Stimulated activated CD4-positive, alpha-beta T cell treated with anti-CD3 and anti-CD28 coated beads, TNF-alpha, amount 100 ng/mL, for 4 hours (primary cell): ENCODE results near the gene CHST8.
"Not testable (repeated sequence)": the region's sequence is repeated elsewhere in the genome, so short reads cannot be mapped to it uniquely, and the experiment has no call there.

Experiments
- DNase-seq, 3 experiments: peaks; one replicate each; pipeline ENCODE4 v3.0.0-alpha.2; 2020; ENCODE audit warnings: low read depth in 3 of 3

The CHST8 gene, protein sequence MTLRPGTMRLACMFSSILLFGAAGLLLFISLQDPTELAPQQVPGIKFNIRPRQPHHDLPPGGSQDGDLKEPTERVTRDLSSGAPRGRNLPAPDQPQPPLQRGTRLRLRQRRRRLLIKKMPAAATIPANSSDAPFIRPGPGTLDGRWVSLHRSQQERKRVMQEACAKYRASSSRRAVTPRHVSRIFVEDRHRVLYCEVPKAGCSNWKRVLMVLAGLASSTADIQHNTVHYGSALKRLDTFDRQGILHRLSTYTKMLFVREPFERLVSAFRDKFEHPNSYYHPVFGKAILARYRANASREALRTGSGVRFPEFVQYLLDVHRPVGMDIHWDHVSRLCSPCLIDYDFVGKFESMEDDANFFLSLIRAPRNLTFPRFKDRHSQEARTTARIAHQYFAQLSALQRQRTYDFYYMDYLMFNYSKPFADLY

DNA sequence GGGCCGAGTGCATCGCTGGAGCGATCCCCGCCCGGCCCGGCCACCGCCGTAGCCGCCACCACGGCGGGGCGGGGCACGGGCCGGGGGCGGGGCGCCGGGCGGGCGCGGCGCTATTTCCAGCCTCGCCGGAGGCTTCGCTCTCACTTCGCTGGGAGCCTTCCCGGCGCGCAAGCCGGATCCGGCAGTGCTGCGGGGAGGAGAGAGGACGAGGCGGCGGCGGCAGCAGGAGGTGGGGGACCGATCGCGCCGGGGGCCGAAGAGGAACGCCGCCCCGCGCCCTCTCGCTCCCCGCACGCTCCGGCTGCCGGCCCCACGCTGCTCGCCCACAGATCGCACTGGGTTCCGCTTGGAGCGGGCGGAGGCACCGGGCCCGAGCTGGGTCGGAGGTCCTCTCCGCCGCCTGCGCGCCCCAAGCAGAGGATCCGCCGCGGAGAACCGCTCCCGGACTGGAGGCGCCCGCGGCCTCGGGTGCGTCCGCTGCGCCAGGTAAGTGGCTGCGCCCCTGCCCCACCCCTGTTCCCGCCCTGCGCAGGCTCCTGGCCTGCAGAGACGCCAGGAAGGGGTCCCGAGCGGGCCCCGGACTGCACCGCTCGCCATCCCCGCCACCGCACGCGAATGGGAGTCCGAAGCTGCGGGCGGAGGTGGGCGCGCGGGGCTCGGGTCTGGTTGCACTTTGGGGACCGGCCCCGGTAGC is at the start of gene CHST8:
Gene CHST8, plus strand, starts transcription at position 143 of the 694 bp plus-strand sequence. CDS start 67,309 bp downstream, outside the sequence.
- no peak for DNase-seq

DNA sequence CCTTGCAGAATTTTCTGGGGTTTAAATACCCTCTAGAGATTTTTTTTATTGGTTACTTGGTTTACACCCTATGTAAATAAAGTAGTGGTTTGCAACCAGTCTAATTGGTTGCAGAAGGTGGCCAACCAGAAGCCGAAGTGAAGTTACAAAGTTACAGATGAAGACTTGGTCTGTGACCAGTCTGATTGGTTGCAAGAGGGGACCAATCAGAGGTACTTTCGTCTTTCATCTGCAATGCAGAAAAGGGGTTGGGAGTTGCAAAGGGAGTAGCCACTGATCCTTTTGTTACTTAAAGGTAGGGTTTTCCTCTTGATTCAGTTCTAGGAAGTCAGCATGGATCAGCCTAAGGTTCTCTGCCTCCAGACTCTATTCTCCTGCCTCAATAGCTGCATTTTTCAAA is 48.8 kb upstream of the CHST8 start:
- no peak for DNase-seq

DNA sequence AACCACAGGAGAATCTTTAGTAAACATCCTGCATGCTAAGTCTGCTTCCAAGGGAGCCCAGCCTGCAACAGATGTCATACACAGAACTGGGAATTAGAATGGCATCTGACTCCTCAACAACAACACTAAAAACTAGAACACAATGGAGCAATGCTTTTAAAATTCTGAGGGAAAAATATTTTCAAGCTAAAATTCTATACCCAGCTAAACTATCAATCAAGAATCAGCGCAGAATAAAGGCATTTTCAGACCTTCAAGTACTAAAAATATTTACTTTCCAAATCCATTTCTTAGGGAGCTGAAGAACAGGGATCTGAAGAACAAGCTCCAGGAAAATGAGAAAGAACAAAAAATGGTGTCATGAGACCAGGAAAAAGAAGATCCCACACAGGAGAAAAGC is 46.9 kb upstream of the CHST8 start:
- no peak for DNase-seq

DNA sequence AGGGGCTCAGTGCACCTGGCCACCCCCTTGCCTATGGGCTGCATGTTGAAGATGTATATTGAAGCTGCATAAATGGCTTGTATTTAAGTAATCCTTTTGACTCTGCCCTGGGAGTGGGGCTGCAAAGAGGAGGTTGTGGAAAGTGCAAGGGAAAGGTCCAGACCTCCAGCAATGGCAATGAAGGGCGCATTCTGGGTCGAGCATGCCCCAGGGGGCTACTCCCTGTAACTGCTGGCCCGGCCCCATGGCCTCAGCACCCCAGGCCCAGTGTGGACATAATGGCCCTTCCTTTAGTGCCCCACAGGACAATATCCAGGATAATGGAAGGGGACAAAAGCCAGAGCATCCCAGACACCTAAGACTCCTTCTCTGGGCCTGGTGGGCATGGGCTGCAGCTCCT is 43.1 kb upstream of the CHST8 start:
- no peak for DNase-seq

DNA sequence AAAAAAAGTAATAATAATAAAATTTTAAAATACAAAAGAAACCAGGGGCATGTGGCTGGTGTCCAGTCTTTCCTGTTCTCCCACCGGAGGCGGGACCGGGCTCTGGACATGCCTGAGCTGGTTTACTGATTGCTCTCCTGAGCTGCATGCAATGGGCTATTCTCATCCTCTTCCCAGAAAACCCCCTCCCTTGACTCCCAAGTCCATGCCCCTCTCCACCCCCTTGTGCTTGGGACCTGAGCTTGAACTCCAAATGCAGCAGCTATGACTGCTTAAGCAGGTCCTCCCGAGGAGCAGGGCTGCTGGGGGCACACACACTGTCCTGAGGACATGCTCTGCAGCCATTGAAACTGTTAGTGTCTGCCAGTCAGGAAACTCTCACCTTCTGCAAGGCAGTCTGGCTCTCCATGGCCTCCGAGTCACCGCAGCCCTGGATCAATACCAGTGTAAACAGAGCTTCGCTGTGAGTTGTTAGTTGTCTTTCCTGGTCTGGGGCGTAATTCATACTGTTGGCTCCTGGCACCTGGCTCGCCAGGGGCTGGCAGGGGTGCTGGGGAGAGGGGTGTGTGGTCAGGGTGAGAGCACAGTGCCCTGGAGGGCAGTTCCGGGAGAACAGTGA is 41.6 kb upstream of the CHST8 start:
- no peak for DNase-seq

DNA sequence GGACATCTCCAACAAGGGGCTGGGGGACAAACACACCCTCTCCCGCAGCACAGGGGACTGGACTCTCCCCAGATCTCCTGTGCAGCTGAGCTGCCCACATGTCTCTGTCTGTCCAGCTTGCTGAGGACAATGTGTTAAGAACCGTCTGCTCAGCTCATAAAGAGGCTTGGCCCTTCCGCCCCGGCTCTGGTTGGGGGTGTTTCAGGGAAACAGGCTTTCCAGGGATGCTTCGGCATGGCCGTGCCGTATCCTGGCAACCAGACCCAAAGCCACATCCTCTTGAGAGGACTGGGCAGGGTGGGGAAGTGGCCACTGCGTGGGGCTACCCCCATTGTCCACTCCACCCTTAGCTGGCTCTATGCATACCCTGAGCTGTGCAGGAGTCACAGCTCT is 41.1 kb upstream of the CHST8 start:
- no peak for DNase-seq

DNA sequence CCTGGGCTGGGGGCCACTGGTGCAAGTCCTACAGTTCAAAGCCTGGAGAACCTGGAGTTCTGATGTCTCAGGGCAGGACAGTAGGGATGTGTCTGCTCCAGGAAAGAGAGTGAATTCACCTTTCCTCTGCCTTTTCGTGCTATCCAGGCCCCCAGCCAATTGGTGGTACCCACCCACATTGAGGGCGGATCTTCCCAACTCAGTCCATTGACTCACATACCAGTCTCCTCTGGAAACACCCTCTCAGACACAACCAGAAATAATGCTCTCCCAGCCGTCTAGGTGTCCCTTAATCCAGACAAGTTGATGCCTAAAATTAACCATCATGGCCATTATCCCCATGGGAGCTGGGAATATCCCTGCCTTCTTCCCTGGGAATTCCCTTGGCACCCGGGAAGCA is 38.8 kb upstream of the CHST8 start:
- no peak for DNase-seq

DNA sequence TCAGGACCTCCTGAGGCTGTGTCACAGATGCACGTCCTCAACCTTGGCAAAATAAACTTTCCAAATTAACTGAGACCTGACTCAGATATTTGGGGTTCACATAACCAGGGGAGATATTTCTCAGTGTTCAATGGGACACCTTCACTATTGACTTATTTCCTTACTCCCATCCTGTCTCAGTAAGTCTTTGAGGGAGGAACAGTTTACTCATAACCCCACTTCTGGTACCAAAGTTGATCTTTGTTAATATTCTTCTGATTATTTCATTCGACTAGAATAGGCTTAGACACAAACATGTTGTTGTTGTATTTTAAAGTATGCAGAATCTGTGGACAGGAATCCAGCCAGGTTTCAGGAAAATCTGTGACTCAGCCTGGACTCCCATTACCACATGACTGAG is 34.6 kb upstream of the CHST8 start:
- DNase-seq, result no peak

DNA sequence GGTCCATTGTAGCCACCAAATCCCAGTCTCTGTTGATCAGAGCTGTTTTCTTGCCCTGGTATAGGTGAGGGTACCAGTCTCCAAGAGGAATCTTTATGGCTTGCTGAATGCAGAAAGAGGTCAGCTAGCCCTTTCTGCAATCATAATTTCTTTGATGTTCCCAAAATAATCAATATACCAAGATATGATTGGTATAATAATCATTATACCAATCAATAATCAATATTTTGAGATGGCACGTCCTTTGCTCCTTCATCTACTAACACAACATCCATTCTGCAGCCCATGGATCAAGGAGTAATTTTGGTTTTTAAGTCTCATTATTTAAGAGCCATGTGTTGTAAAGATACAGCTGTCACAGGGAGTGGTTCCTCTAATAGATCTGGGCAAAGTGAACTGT is 31.5 kb upstream of the CHST8 start:
- no peak for DNase-seq

DNA sequence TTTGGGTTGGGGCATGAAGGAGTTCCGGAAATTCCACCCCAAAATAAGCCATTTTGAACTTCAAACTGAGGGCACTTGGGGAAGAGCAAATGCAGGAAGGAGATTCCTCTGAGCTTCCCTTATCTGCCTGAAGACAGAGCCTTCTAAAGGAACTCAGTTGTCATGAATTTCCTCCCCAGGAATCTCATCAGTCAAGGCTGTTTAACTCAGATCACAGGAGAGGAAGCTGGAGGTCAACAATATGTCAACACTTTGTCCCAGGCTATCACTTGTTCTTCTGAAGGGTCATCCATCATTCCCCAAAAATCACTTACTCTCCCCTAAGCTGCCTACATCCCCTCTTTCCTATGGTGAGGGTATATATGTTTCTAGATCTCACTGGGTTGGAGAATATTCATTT is 26.0 kb upstream of the CHST8 start:
- no peak for DNase-seq

DNA sequence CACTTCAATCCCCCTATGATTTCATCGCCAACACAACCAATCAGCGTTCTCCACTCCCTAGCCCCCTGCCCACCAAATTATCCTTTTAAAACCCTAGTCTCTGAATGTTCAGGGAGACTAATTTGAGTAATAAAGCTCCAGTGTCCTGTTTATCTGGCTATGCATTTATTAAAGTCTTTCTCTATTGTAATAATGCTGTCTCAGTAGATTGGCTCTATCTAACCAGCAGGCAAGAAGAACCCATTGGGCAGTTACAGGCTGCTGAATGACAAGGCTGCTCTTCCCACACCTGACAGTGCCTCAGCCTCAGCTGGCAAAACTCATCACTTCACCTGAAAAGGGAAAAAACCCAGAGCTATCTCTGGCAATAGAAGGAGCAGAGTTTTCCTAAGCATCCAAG is 20.2 kb upstream of the CHST8 start:
- DNase-seq, result no peak

DNA sequence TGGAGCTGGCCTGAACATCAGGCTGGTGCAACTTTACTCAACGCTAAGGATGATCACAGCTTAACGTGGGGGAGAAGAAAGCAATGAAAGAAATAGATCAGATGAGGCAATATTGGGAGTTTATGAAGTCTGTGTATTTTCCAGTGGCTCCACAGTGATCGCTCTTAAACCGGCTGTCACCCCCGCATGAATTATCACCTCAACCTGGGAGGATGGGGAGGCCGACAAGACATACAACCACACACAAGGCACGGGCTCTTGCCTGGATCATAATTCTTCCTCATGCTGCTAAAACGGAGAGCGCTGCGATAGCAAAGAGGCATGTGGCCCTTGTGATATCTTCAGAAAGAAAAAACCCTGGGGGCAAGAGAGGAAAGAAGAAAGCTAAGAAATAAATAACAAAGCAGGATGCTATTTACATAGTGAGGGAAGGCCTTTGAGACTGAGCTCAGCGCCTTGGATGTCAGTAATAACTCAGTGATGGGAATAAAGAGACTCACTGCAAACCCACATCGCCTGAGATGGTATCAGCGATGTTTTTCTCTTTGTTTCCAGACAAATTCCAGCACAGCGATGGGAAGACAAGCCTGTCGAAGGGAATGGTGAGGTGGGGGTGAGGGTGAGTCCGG is 19.1 kb upstream of the CHST8 start:
- no peak for DNase-seq

DNA sequence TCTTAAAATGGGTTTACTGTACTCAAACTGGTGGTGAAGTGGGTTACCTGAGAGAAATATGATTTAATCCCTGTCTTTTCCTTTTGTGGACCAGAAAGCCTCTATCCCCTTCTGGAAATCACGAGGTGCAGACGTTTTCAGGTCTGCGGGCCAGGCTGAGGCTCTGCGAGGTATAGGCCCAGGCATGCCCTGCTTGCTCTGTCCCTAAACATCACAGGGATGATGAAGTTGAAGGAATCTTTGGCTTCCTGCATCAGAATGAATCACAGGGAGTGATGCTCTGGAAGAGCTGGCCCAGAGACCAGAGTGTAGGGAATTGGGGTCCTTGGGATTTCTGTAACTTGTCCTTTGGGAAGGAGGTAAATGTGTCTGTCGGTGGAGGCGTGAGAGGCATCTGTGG is 18.4 kb upstream of the CHST8 start:
- DNase-seq, result no peak

DNA sequence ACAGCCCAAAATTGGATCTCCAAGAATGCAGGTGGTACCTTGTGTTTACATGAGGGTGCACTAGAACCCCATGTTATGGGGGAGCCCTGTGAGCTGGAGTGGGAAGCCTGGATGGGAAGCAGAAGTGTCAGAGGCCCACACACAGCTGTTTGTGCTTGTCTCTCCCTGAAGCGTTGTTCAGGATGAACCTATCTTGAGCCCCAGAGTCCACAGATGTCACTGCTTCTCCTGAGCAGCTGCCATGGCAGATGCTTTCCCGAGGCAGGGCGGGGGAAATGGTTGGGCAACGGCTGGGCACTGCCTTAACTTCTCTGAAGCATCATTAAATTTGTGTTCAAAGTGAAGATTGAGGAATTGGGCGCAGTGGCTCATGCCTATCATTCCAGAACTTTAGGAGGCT is 17.1 kb upstream of the CHST8 start:
- DNase-seq, result no peak

DNA sequence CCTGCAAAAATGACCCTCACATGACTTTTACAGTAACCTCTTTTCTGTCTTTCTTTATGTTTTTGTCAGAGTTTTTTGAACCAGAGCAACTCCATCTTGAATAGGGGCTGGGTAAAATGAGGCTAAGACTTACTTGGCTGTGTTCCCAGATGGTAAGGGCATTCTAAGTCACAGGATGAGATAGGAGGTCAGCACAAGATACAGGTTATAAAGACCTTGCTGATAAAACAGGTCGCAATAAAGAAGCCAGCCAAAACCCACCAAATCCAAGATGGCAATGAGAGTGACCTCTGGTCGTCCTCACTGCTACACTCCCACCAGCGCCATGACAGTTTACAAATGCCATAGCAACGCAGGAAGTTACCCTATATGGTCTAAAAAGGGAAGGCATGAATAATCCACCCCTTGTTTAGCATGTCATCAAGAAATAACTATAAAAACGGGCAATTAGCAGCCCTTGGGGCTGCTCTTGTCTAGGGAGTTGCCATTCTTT is 15.9 kb upstream of the CHST8 start:
- not testable (repeated sequence) for DNase-seq

DNA sequence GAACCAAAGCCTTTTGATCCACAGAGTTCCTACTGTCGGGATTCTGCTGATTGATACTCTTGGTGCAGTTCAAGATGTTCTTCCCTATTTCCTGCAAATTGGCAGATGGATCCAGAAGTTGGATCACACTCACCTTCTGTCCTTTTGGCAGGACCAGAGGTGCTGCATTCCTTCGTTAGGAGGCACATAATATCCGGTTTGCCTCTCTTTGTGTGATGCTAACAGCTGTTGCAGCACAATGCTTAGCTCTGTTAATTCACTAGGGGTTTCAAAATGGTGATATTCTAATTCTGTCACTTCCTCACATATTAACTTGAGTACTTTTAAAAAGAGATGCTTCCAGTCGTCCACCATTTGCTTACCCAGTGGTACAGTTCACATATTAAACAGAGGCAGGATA is 15.2 kb upstream of the CHST8 start:
- no peak for DNase-seq

DNA sequence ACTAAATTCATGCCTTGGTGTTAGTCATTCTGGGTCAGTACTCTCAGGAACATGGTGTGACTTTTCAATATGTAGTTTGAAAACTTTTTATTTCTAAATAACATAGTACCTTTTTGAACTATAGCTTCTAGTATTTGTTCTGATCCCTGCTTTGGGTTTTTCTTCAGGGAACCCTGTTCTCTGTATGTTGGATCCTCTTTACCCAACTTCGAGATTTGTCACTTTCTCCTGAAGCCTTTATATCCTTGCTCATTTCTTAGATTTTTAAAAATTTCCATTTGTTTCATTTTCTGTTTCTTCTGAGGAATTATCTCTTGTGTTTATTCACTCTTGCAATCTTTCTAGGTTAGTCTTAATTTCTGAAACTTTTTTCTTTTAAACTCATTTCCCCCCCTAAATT is 12.4 kb upstream of the CHST8 start:
- DNase-seq, result no peak

DNA sequence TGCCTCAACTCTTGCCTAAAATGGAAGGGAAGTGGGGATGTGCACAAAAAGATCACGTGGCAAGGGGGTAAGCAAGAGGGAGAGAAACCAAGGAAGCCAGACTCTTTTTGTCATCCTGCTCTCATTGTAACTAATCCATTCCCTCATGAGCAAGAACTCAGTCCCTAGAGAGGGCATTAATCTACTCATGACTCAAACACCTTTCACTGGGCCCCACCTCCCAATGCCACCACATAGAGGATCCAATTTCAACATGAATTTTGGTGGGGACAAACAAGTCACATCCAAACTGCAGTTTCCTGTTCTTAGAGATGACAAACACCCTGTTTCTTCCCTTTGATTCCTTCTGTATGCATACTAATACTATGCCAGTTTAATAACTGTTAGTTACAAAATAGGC is 11.2 kb upstream of the CHST8 start:
- no peak for DNase-seq

DNA sequence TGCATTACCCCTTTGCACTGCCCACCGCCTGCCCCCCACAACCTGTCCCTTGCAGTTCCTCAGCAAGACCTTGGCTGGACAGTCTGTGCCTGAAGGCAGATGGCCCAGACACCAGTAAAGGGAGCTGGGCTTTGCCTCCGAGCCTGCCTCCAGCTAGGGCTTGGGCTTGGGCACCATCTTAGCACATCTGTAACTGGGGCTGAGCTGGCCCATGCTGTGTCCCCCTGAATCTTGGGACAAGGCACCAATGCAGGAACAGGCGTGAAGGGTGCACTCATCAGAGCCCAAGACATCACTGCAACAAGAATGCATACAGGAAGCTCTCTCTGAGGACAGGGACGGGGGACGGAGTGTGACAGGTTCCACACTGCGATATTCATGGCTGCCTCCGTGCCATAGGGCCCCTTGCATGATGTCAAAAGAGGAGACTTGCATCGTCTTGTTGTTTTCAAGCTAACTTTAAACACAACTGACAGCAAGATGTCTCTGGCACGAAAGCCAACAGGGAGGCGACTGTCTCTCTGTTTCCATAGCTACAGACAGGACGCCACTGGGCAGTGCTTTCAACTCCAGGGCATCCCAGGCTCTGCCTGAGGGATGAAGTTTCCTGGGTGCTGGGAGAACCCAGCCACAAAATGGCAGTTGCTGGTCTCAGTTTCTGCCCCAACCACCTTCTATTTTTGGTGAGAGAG is 8.7 kb upstream of the CHST8 start:
- DNase-seq, result no peak

DNA sequence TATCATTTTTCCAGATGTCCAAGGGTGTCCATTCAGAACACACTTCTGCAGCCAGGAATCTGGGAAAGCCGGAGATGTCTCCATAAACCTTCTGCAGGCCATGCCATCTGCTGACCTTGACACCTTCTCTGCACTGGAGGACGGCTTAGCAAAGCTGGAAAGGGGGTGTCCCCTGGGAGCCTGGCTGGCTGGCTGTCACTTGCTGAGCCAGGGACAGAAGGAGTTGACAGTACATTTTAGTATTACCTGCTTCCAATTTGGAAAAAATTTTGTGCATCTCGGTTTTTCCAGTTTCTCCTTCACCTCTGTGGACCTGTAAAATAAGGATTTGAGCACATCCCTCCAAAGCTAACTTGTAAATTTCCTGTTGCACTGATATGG is 8.1 kb upstream of the CHST8 start:
- no peak for DNase-seq

DNA sequence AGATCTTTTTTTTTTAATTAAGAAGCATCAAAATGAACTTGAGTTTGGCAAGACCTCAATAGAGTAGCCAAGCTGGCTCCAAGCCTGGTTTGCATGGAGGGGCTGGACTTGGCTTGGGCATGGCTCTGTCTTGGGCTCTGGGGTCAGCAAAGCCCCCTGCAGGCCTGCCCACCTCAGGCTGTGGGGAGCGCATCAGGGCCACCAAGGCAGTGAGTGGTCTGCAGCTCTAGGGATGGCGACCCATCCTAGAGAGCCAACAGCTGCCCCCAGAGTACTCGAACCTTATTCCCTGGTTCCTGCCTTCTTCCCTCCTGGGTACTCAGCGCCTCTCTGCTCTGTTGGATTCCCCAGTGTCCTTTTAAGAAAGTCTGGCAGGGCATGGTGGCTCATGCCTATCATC is 5.4 kb upstream of the CHST8 start:
- no peak for DNase-seq

DNA sequence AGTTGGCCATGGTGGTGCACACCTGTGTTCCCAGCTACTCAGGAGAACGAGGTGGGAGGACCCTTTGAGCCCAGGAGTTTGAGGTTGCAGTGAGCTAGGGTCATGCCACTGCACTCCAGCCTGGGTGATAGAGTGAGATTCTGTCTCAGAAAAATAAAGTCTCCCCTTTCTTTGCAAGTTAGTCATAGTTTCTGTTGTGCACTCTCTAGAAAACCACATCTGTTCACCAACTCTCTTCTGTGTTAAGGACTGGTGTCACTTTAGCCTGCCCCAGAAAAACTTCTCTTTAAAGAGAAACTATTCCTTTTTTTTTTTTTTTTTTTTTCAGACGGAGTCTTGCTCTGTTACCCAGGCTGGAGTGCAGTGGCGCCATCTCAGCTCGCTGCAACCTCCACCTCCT is 4.9 kb upstream of the CHST8 start:
- no peak for DNase-seq
